Pons (tissue), 1 donor: ENCODE measurements around the gene ZNF212.

Source experiments
- DNase-seq: peaks from one replicate; pipeline ENCODE4 v3.0.0-alpha.2; 2016; ENCODE audit warnings: low spot score

ZNF212 gene

DNA sequence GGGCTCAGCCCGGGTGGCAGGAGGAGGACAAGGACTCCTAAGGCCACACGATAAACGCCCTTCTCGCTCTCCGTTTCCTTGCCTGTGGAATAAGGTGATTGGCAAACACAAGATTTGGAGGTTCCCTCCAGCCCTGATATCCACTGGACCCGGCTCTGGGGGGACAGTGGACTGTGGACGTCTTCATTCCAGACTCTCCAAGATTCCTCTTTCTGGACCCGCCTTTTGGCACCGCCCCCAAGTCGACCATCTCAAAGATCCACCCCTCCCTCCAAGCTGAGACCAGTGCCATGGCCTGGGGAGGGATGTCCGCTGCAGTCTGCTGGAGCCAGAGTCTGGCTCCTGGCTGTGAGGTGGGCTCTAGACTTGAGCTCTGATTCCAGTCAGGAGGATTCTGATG, 46.2 kb downstream of the ZNF212 start:
- no peak for DNase-seq

DNA sequence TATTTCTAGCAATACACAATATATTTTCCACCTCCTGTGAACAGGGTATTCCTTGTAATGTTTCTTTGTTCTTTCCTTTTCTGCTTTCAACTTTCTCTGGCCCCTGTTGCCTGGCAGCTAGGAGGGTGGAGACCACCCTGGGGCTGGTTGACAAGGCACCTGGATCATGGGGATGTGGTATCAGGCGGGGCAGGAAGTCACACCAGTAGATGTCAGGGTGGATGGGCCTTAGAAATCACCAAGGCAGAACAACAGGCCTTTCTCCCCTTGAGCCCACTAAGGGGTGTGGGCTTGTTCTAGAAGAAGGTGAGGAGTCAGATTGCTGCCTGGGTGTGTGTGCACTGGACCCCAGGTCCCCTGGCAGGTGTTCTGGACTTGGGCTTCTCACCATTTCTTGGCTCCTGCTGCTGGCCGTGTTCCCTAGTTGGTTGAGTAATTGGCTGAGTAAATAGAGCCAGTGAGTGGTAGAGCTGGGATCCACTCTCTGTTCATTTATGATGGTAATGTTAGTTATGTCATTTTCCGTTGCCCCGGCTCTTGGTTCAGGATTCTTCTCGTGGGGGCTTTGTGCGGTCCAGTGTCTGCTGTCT, 47.5 kb downstream of the ZNF212 start:
- no peak for DNase-seq

DNA sequence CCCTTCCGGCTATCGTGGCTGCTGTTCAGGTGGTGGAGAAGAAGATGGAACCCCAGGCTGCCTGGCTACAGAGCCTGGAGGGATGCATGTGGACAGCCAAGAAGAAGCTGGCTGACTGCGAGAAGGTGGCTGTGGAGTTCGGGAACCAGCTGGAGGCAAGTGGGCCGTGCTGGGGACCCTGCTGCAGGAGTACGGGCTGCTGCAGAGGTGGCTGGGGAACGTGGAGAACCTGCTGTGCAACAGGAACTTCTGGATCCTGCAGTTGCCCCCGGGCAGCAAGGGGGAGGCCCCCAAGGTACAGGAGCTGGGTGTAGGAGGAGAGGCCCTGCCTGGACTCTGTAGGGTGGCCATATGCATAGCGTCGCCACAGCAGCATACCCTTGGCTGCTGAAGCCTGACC, 48.2 kb downstream of the ZNF212 start:
- no peak for DNase-seq

DNA sequence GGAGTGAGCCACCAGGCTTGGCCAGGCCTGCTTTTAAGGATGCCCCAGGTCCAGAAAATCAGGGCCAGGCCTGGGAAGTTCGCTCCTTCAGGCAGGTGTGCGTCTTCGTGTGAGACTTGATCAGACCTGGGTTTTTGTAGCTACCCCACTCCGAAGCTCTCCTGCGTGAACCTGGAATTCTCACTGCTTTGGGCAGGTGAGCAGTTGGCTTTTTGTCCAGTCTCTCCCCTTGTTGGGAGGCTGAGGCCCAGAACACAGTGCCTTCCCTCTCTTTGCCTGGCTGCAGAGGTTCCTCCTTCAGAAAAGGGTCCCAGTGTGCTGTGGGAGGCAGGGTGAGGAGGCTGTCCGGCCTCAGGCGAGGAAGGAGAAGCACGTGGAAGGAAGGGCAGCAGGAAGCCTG, 49.8 kb downstream of the ZNF212 start:
- DNase-seq, result no peak

DNA sequence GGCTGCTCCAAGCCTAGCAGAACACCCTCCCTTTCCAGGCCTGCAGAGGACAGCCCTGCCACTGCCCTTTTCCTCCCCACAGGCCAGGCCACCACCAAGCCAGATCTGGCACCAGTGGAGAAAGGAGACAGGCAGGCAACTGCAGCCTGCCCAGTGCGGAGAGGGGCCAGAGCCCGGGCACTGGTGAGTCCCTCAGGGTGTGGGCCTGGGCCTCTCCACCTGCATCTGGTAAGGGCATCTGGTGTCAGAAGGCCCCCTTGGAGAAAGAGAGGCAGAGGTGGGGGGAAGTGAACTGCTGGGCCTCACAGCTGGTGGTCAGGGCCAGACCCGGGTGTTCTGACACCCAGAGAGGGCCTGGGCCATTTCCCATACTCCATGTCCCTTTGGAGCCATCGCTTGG, 50.4 kb downstream of the ZNF212 start:
- DNase-seq, result no peak

DNA sequence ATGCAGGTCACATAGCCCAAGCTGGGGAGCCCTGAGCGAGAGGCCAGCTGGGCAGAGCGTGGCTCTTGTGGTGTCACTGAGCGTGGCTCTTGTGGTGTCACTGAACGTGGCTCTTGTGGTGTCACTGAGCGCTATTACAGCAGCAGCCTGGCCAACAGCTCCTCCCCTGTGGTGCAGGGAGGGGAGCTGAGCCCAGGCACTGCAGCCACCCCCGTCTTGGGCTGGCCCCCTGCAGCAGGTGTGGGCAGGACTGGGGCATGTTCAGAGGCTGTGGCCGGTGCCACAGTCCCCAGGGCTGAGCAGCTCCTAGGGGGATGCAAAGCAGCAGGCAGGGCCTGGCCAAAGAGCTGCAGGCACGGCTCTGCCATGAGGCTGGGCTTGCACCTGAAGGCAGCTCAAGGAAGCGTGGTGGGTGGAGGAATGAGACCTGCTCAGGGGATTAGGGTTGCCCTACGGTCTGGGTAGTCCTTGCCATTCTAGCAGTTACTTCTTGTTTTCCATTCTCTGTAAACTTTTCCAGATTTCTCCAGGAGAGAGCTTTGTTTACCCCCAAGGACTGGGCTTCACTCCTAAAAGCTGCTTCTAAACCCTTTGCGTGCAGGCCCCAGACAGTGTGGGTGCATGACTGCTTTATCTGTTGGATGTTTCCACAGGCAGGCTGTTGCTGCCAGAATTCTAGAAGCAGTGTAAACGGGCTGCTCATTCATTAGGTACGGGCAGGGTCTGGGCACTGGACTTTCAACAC, 51.8 kb downstream of the ZNF212 start:
- DNase-seq, result no peak

DNA sequence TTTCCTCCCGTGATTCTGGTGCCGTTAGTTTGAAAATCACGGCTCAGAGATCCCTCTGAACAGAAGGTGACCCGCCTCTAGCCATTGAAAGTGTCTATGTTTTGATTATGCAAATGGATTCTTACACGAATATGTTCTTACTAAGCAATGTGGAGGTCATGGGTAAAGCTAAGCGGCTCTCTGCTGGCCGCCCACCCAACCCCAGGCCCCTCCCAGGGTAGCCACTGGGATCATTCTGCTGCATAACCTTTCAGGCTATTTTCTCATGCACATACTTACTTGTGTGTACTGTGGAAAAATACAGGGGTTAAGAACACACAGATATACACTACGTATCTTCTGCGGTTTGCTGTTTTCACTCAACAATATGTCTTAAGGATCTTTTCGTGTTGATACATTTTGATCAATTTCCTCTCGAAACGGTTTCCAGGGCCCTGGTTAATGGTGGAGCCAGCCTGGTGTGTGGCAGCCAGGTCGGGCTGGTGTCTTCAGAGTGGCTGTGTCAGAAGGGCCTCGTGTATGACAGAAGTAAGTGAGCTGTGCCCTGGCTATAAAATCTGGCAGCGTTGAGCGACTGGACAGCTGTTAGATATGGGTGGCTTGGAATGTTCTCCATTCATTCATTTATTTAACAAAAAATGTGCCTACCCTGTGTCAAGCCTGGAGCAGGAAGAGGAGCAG, 52.5 kb downstream of the ZNF212 start:
- DNase-seq, result no peak

DNA sequence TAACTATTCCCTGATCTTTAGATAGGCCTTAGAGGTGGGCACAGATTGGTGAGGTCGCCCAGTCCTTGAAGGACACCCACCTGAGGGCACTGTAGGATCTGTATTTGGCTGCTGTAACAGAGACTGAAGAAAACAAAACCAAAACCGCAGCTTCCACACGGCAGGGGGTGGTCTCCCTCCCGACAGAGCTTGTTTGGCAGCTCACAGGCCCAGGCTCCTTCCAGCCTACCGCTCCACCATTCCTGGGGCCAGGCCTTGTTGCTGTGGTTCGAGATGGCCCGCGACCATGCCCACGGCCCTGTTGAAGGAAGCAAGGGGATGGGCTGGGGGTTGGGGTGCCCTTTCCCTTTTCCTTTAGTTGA, 53.0 kb downstream of the ZNF212 start:
- DNase-seq, result no peak

DNA sequence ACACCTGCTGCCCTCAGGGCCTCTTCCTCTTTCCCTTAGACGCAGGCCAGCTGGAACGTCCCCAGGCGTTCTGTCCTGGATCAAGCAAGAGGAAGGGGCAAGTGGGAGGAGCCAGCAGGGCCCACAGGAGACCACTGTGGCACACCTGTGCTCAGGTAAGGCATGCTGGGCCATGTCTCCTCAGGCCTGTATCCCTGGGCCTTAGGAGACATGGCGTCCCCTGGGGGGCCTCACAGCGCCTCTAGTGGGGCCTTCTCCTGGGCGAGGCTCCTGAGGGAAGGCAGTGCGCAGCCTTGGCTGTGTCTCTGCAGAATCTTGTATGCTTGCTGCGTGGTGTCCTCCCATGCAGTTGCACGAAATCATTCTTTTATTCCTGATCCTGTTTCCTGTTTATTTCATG, 53.9 kb downstream of the ZNF212 start:
- no peak for DNase-seq

DNA sequence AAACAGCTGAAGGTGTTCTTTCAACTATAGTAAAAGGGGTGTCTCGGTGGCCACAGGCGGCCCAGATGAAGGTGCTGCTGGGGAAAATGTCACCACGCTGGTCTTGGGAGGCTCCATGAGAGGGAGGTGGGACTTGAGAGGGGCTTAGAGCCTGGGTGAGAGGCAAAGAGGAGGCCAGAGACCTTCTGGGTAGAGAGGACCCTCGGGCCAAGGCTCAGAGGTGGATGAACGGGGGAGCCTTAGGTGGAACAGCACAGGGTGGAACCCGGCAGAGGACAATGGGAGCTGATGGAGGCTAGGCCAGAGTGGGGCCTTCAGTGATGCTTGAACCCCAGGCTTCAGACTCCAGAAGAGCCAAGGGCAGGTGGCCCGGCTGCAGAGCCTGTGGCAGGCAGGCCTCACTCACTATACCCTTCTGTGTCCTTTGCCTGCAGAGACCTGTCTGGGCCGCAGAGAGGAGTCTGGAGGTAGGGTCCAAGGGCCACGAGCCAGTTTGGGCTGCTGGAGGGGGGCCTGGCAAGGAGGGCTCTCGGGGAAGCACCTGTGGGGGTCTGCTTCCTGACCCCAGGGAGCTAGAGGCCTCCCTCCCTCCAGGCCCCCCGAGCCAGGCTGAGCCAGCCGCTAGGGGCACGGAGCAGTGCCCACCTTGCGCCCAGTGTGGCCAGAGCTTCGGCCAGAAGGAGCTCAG, 54.6 kb downstream of the ZNF212 start:
- DNase-seq, result no peak

DNA sequence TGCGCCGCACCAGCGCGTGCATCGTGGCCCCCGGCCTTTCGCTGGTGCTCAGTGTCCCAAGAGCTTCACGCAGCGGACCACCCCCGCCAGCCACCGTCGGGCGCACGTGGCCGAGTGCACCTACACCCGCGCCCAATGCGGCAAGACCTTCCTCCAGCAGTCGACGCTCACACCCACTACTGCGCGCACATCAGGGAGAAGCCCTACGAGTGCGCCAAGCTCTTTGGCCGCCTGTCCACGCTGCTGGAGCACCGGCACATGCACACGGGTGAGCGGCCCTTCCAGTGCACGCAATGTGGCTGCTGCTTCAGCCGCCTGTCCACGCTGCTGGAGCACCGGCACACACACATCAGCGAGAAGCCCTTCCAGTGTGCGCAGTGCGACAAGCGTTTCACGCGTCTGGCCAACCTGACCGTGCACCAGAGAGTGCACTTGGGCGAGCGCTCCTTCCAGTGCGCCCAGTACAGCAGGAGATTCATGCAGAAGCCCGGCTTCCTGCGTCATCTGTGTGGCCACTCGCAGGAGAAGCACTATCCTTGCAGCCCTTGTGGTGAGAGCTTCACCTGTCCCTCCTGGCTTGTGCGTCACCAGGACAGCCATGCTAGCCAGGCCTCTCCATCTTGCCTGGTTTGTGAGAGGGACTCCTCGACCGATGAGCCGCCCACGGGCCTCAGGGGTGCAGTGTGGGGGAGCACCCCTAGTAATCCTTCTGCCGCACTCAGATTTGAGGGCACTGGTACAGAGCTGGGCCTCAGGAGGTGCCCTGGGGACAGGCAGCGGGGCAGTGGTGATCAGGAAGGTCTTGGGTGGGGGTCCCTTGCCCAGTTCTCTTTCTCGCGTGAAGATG, 55.4 kb downstream of the ZNF212 start:
- no peak for DNase-seq

DNA sequence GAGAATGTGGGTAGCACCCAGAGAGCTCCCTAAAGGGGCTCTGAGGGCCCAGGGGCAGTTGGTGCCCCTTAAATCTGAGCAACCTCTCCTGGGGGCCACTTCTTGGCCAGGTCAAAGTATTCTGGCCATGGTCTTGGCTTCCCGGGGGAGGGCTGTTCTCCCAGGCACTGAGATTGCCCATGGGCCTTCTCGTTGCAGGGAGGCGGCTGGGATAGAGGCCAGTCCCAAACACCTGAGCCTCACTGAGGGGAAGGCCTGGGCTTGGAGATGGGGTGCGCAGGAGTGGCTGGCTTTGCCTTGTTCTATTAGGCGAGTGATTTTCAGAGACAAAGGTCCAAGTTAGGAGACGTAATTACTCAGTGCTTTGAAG, 56.0 kb downstream of the ZNF212 start:
- no peak for DNase-seq

DNA sequence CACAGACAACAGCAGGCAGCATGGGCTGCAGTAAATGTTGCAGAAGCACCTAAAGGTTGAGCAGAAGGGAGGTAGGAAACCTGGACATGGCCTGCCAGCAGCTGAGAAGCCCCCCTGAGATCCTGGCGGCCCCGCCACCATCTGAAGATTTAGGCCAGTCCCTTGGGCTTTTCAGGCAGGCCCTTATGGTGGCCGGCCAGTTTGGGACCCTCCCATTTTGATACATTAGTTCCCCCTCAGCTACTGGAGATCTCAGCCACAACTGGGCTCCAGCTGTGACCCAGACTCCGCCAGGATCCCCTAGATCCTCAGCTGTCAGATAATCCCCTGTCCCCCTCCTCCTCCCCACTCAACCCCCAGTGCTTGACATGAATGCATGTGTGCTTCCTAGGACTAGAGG, 56.9 kb downstream of the ZNF212 start:
- DNase-seq, result no peak

DNA sequence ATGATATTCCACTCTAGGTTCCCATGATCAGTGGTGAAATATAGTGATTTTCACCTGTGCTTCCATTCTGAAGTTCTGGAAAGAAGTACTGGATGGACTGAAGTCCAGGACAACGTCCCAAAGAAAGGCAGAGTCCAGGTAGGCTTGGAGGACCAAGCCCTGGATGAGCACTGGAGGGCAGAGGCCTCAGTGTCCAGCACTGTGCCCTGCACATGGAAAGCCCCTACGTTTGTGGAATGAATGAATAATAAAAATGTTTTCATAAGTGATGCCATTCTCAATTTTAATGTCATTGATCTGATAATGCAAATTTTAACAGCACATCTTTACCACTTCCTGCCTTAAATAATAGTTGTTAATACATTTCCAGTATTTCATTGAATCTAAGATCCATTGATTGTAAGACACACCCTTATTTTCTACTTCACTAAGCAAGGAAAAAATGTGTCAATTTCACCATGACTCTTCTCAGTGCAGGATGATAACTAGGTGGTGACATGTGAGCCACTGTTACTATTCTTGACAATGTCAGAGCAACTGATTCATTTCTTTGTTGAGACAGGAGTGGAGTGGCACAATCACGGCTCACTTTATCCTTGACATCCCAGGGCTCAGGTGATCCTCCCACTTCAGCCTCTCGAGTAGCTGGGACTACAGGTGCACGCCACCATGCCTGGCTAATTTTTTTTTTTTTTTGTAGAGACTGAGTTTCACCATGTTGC, 57.7 kb downstream of the ZNF212 start:
- DNase-seq, result no peak

DNA sequence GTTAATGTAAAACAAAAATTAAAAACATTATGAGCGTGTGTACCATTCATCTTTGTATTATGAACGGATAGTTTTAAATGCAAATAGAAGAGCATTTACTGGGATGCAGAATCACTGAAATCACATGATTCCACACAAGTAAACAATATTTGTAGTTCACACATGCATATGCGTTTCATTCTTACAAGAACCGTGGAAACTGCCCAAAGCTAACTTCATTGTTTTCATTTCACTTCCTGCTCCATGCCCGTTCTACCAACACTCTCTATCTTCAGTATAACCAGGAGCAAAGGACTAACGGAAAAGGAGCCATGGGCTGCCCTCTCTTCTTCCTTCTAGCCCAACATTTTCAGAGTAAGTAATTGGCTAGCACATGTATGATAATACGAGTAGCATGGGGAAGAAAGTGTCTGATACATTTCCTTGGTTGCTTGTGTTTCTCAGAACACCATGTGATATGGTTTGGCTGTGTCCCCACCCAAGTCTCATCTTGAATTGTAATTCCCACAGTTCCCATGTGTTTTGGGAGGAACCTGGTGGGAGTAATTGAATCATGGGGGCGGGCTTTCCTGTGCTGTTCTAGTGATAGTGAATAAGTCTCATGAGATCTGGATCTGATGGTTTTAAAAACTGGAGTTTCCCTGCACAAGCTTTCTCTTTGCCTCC, 61.3 kb downstream of the ZNF212 start:
- no peak for DNase-seq

DNA sequence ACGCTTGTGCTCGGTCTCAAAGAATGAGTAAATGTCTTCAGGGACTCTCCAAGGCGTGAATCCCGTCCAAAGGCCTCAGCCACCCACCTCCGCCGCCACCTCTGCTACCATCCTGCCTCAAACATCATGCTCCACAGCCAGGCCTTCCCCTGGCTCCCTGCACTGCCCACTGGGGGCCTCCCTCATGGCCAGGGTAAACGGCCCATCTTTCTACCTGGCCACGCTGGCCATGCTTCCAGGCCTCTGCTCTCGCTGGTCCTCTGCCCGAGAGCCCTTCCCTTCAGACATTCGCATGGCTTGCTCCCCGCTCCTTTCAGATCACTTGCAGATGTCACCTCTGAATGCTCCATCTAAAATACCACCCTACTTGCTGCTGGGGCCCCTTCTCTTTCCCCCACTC, 62.8 kb downstream of the ZNF212 start:
- DNase-seq, result no peak

DNA sequence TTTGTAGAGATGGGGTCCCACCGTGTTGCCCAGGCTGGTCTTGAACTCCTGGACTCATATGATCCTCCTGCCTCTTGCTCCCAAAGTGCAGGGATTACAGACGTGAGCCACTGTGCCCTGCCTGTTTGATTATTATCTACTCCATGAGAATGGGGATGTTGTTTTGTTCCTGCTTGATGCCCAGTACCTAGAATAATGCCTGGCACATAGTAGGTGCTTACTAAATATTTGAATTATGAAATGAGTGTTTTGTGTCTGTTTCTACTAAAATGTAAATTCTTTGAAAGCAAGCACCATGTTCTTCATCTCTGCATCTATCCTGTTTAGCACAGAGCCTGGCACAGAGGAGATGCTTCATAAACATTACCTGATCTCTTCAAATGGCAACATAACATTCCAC, 63.4 kb downstream of the ZNF212 start:
- no peak for DNase-seq

DNA sequence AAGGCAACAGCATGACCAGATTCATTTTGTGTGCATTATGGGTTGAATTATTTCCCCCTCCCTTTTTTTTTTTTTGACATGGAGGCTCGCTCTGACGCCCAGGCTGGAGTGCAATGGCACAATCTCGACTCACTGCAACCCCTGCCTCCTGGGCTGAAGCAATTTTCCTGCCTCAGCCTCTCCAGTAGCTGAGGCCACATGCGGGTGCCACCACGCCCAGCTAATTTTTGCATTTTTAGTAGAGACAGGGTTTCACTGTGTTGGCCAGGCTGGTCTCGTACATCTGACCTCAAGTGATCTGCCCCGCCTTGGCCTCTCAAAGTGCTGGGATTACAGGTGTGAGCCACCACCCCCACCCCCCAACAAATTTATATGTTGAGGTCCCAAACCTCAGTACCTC, 64.6 kb downstream of the ZNF212 start:
- DNase-seq, result no peak
